ENCODE data around the gene ELMOD2.

Gene ELMOD2

DNA sequence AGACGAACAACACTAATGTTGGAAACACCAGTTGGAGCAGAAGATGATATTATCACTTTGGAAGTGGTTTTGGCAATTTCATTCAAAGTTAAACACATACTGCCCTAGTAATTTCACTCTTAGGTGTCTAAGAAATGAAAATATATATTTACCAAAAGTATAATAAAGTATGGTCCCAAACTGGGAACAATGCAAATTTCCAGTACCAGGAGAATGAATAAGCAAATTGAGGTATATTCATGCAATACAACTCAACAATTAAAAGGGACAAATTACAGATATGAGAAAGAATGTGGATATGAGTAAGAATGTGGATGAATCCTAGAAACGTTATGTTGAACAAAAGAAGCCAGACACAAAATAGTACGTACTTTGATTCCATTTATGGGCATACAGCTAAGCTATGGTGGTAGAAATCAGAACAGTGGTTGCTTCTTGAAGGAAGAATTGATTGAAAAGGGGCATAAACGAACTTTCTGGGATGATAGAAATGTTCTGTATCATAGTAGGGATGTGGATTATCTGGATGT, 10.0 kb downstream of the ELMOD2 start (continued):
- TF ChIP-seq, protein P1, sequence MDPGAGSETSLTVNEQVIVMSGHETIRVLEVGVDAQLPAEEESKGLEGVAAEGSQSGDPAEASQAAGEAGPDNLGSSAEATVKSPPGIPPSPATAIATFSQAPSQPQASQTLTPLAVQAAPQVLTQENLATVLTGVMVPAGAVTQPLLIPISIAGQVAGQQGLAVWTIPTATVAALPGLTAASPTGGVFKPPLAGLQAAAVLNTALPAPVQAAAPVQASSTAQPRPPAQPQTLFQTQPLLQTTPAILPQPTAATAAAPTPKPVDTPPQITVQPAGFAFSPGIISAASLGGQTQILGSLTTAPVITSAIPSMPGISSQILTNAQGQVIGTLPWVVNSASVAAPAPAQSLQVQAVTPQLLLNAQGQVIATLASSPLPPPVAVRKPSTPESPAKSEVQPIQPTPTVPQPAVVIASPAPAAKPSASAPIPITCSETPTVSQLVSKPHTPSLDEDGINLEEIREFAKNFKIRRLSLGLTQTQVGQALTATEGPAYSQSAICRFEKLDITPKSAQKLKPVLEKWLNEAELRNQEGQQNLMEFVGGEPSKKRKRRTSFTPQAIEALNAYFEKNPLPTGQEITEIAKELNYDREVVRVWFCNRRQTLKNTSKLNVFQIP (CRISPR knock-in tag; IDR thresholded peaks at IDR 0.05; ENCODE audit: borderline replicate concordance, low read depth): no peak

DNA sequence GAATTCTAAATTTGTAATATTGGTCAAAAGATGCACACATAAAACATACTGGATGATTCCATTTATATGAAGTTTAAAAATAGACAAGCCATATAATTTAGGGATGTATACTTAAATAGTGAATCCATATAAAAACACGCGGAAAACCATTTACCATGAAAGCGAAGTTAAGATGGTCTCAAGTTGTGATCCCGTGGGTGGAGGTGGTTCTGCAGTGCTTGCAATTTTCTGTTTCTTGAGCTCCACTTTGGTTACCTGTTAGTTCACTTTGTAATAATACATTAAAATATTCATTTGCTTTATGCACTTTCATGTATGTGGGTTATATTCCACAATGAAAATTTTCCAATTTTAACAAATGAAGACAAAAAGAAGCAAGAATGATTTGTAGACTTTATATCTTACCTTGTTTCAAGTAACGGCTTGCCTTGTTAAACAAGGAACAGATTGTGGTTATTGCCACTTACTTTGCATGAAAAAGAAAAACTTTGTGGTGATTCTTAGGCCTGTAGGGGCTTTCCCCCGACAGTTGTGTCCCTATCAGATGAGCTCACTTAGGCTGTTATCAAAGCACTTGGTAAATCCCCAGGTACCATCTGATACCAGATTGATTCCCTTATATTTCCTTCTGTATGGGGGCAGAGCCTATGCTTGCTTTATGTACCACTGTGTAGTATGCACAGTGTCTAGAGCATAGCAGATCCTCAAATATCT, 32.6 kb downstream of the ELMOD2 start:
- no peak for TF ChIP-seq RARB (CRISPR knock-in tag; IDR thresholded peaks at IDR 0.05)
- no peak for TF ChIP-seq ZNF70 (CRISPR knock-in tag; IDR thresholded peaks at IDR 0.05)
- TF ChIP-seq ISL1 (CRISPR knock-in tag; IDR thresholded peaks at IDR 0.05): no peak
- no peak for ATAC-seq

DNA sequence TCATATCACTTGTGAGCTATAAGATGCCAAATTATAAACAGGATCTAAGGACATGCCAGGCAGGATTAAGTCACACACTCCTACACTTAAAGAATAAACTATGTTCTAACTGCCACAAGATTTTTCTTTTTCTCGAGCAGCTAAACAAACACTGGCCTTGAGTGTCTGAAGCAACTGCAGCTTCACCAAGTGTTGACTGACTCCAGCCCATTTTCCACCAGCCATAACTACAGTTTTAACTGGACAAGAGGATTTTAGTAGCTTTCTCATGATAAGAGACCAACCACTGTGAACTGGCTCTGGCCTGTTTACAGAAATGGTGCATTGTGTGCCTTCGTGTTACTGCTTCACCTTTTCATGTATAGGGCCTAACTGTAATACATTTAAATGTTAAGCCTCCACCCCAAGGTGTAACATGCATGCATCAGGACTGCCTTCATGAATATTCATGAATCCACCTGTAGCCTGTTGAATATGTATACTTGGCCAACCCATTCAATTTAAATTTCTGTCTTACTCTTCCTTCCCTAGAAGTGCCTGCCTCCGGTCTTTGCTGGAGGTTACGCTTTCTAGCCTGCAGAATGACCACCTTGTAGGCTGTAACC, 34.0 kb downstream of the ELMOD2 start:
- no peak for ATAC-seq
- TF ChIP-seq ZNF8 (CRISPR knock-in tag; IDR thresholded peaks at IDR 0.05): no peak
- TF ChIP-seq ZC3H10 (CRISPR knock-in tag; IDR thresholded peaks at IDR 0.05): no peak

DNA sequence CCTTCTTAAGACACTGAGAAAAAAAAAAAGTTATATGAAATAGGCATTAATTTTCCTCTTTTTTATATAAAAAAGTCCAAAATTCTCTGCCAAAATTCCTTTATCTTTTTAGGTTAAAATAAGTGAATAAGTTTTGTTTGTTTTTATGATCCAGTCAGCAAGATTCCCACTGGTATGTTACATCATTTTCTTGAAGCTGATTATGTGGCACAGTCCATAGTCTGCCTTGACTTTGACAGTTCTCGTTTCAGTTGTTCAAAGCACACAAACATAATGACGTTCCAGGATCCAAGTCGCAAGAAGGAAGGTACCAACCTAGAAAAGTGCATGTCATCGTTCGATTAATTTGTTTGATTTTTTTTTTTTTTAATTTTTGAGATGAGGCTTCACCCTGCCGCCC, 35.7 kb downstream of the ELMOD2 start:
- ATAC-seq: no peak

DNA sequence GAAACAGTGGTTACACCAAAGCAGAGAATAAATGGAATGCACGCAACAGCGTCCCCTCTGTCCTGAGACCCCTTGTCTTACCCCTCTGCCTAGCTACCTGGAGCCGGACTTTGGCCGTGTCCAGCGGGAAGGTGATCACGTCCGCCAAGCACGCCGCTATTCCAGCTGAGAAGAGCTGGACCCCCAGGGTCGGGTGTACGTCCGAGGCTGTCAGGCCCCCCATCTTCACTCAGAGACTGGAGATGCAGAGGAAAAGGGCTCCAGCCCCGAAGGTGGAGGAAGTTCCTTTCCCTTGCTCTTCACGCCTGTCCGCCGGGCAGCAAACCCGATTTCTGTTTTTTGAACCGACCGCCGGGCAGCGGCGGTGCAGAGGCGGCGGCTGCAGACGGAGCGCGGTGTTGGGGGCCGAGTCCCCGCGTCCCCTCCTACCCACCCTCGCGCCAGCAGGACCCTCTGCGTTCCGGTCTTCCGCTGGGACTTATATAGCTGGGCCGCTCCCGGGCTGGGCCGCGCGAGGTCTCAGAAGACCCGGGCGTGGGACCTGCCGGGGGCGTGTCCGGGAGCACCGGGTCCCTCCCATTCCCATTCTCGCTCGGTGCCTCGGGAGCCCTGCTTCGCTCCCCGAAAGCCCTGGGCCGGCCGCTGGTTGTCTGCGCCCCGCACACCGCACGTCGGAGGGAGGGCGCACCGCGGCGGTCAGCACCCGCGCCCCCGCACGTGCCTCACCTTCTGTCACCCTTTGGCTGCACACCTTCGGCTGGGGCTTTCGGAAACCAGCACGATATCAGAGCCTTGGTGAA, 44.7 kb downstream of the ELMOD2 start, which contains the start of gene UCP1:
TSS of gene UCP1 (minus strand) at position 455 of the 800 bp plus-strand sequence. CDS start at position 223, 232 bp downstream.
- TF ChIP-seq, protein P2, sequence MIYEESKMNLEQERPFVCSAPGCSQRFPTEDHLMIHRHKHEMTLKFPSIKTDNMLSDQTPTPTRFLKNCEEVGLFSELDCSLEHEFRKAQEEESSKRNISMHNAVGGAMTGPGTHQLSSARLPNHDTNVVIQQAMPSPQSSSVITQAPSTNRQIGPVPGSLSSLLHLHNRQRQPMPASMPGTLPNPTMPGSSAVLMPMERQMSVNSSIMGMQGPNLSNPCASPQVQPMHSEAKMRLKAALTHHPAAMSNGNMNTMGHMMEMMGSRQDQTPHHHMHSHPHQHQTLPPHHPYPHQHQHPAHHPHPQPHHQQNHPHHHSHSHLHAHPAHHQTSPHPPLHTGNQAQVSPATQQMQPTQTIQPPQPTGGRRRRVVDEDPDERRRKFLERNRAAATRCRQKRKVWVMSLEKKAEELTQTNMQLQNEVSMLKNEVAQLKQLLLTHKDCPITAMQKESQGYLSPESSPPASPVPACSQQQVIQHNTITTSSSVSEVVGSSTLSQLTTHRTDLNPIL (CRISPR knock-in tag; IDR thresholded peaks at IDR 0.05; ENCODE audit: low read depth): no peak
- no peak for TF ChIP-seq SNAI2 (CRISPR knock-in tag; IDR thresholded peaks at IDR 0.05)
- no peak for TF ChIP-seq CSDC2 (CRISPR knock-in tag; IDR thresholded peaks at IDR 0.05)
- TF ChIP-seq, protein P3, sequence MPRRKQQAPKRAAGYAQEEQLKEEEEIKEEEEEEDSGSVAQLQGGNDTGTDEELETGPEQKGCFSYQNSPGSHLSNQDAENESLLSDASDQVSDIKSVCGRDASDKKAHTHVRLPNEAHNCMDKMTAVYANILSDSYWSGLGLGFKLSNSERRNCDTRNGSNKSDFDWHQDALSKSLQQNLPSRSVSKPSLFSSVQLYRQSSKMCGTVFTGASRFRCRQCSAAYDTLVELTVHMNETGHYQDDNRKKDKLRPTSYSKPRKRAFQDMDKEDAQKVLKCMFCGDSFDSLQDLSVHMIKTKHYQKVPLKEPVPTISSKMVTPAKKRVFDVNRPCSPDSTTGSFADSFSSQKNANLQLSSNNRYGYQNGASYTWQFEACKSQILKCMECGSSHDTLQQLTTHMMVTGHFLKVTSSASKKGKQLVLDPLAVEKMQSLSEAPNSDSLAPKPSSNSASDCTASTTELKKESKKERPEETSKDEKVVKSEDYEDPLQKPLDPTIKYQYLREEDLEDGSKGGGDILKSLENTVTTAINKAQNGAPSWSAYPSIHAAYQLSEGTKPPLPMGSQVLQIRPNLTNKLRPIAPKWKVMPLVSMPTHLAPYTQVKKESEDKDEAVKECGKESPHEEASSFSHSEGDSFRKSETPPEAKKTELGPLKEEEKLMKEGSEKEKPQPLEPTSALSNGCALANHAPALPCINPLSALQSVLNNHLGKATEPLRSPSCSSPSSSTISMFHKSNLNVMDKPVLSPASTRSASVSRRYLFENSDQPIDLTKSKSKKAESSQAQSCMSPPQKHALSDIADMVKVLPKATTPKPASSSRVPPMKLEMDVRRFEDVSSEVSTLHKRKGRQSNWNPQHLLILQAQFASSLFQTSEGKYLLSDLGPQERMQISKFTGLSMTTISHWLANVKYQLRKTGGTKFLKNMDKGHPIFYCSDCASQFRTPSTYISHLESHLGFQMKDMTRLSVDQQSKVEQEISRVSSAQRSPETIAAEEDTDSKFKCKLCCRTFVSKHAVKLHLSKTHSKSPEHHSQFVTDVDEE (CRISPR knock-in tag; IDR thresholded peaks at IDR 0.05): no peak
- no peak for TF ChIP-seq ARNTL (CRISPR knock-in tag; IDR thresholded peaks at IDR 0.05; ENCODE audit: borderline replicate concordance, low read depth)
- TF ChIP-seq TCF4 (CRISPR knock-in tag; IDR thresholded peaks at IDR 0.05; ENCODE audit: borderline replicate concordance): no peak
- ATAC-seq: peak; percentile 84

More for the DNA sequence above, 35.7 kb downstream of the ELMOD2 start:
- TF ChIP-seq SNAI2 (CRISPR knock-in tag; IDR thresholded peaks at IDR 0.05): no peak
- TF ChIP-seq ZFP30 (CRISPR knock-in tag; IDR thresholded peaks at IDR 0.05): no peak
- TF ChIP-seq GLIS3 (CRISPR knock-in tag; IDR thresholded peaks at IDR 0.05): no peak
- TF ChIP-seq, protein P3 (CRISPR knock-in tag; IDR thresholded peaks at IDR 0.05): no peak
- TF ChIP-seq ZNF565 (CRISPR knock-in tag; conservative IDR thresholded peaks at IDR 0.05; ENCODE audit: low read depth): no peak
- no peak for TF ChIP-seq TOX (CRISPR knock-in tag; IDR thresholded peaks at IDR 0.05; ENCODE audit: borderline replicate concordance)
- TF ChIP-seq RARB (CRISPR knock-in tag; IDR thresholded peaks at IDR 0.05): no peak
- no peak for TF ChIP-seq OSR1 (CRISPR knock-in tag; IDR thresholded peaks at IDR 0.05)
- no peak for TF ChIP-seq PPARA (CRISPR knock-in tag; IDR thresholded peaks at IDR 0.05; ENCODE audit: borderline replicate concordance)
- TF ChIP-seq CSDC2 (CRISPR knock-in tag; IDR thresholded peaks at IDR 0.05): no peak
- TF ChIP-seq, protein P4, sequence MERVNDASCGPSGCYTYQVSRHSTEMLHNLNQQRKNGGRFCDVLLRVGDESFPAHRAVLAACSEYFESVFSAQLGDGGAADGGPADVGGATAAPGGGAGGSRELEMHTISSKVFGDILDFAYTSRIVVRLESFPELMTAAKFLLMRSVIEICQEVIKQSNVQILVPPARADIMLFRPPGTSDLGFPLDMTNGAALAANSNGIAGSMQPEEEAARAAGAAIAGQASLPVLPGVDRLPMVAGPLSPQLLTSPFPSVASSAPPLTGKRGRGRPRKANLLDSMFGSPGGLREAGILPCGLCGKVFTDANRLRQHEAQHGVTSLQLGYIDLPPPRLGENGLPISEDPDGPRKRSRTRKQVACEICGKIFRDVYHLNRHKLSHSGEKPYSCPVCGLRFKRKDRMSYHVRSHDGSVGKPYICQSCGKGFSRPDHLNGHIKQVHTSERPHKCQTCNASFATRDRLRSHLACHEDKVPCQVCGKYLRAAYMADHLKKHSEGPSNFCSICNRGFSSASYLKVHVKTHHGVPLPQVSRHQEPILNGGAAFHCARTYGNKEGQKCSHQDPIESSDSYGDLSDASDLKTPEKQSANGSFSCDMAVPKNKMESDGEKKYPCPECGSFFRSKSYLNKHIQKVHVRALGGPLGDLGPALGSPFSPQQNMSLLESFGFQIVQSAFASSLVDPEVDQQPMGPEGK (CRISPR knock-in tag; IDR thresholded peaks at IDR 0.05; ENCODE audit: borderline replicate concordance): no peak
